Peyer's patch (tissue), 4 donors: ENCODE results near the gene CD226.

Experiments
- POLR2A ChIP-seq, 2 donors: fragments of 450-650 bp; IDR thresholded peaks; one replicate each; pipeline ENCODE4 v1.5.1; 2017; ENCODE audit warnings: antibody characterized with exemption in 2 of 2, mild to moderate bottlenecking in 2 of 2, moderate library complexity in 2 of 2
- TF ChIP-seq, protein P1 (sequence below), 6 experiments: fragments of 450-650 bp in 4 of 6; fragments of 200-600 bp in 2 of 6; sonication (generic) in 1 of 6; IDR thresholded peaks; one replicate each; pipeline ENCODE4 v1.5.1; 2017 to 2019; ENCODE audit warnings: antibody characterized with exemption in 6 of 6, mild to moderate bottlenecking in 3 of 6, moderate library complexity in 1 of 6

DNA sequence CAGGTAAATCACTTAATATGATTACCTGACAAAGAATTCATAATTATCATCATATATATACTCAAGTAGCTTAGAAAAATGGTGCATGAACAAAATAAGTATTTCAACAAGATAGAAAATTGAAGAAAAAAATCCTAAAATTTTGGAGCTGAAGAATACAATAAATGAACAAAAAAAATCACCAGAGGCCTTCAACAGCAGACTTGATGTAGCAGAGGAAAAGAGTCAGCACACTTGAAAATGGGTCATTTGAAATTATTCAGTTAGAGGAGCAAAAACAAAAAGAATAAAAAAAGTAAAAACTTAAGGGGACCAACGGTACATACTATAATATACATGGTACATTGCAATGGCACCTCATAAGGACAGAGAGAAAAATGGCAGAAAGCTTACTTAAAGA, 40.2 kb upstream of the CD226 start:
- TF ChIP-seq, protein P1, sequence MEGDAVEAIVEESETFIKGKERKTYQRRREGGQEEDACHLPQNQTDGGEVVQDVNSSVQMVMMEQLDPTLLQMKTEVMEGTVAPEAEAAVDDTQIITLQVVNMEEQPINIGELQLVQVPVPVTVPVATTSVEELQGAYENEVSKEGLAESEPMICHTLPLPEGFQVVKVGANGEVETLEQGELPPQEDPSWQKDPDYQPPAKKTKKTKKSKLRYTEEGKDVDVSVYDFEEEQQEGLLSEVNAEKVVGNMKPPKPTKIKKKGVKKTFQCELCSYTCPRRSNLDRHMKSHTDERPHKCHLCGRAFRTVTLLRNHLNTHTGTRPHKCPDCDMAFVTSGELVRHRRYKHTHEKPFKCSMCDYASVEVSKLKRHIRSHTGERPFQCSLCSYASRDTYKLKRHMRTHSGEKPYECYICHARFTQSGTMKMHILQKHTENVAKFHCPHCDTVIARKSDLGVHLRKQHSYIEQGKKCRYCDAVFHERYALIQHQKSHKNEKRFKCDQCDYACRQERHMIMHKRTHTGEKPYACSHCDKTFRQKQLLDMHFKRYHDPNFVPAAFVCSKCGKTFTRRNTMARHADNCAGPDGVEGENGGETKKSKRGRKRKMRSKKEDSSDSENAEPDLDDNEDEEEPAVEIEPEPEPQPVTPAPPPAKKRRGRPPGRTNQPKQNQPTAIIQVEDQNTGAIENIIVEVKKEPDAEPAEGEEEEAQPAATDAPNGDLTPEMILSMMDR (IDR thresholded peaks at IDR 0.05), result no peak
- no peak for TF ChIP-seq POLR2A (IDR thresholded peaks at IDR 0.05)
